ENCODE results near the gene NEK1. TPM values are rescaled to one million over a fixed set of nuclear protein-coding genes. Genes with fewer than 3 reads are reported as not detected.

NEK1 gene
- total and polyA plus RNA-seq, 2 of the 13 experiments (the other 11 are each of a cell fraction or from before 2014, with no cell fraction given), result 2.9 to 5.4 TPM

- TF ChIP-seq ZGPAT (CRISPR knock-in tag; IDR thresholded peaks at IDR 0.05), result no peak
Measured at GRCh38 chr4:169618286-169618685, 5.9 kb upstream of the NEK1 start (continued).

- no peak overlapping the region for H3K4me3 ChIP-seq (replicated peaks in 1 of 3; ENCODE audit: insufficient read depth in 1 of 3, low read depth in 2 of 3, low read length in 3 of 3)
- DNase-seq (ENCODE audit: low spot score) (no peak), ATAC-seq (no peak), FAIRE-seq (no peak)
- WGBS (ENCODE audit: low lambda C conversion rate), result 57% methylated on average over 2 of the region's 2 CpGs
- no peaks in the 10 kb centered on the region; a peak in 1 of 5 replicates for H3K27me3 ChIP-seq (ENCODE audit: control insufficient read depth in 1 of 2, insufficient read depth in 2 of 2, low read length in 2 of 2)
- ChIA-PET POLR2A (no interaction called here), CTCF (ENCODE audit: low intra/inter-chr PET ratio, low total read pairs) (no interaction called here)
- H4K20me1 ChIP-seq (ENCODE audit: insufficient read depth, low read length), result no peaks in the 10 kb centered on the region; the same call in 1 of the 2 replicates
- H3K4me2 ChIP-seq (ENCODE audit: low read depth, low read length), result no peak overlapping the region
- no peak overlapping the region for H2AFZ ChIP-seq (ENCODE audit: low read length)
- TF ChIP-seq POGZ (CRISPR knock-in tag; IDR thresholded peaks at IDR 0.05), result no peak
- TF ChIP-seq THAP11 (CRISPR knock-in tag; IDR thresholded peaks at IDR 0.05), result no peak
- TF ChIP-seq ZNF12 (CRISPR knock-in tag; IDR thresholded peaks at IDR 0.05), result no peak
- no peak for TF ChIP-seq NR1H2 (CRISPR knock-in tag; IDR thresholded peaks at IDR 0.05; ENCODE audit: borderline replicate concordance, low read depth)
- no peak for TF ChIP-seq ZNF264 (CRISPR knock-in tag; IDR thresholded peaks at IDR 0.05)
- no peak for TF ChIP-seq ZNF562 (CRISPR knock-in tag; IDR thresholded peaks at IDR 0.05; ENCODE audit: borderline replicate concordance)
- TF ChIP-seq PHF5A (CRISPR knock-in tag; IDR thresholded peaks at IDR 0.05; ENCODE audit: low read depth, unreplicated experiment), result no peak
- no peak for TF ChIP-seq ZBTB49 (CRISPR knock-in tag; IDR thresholded peaks at IDR 0.05; ENCODE audit: borderline replicate concordance)
- TF ChIP-seq SNAI1 (CRISPR knock-in tag; IDR thresholded peaks at IDR 0.05; ENCODE audit: borderline replicate concordance), result no peak
- TF ChIP-seq ZNF558 (CRISPR knock-in tag; IDR thresholded peaks at IDR 0.05; ENCODE audit: borderline replicate concordance), result no peak
- no peak for TF ChIP-seq ATF6 (CRISPR knock-in tag; conservative IDR thresholded peaks at IDR 0.05)
- TF ChIP-seq CCDC6 (CRISPR knock-in tag; IDR thresholded peaks at IDR 0.05), result no peak
- TF ChIP-seq ZSCAN12 (CRISPR knock-in tag; IDR thresholded peaks at IDR 0.05), result no peak
- TF ChIP-seq CBX5 (CRISPR knock-in tag; IDR thresholded peaks at IDR 0.05; ENCODE audit: borderline replicate concordance), result no peak
- TF ChIP-seq GATAD1 (CRISPR knock-in tag; IDR thresholded peaks at IDR 0.05), result no peak
- no peak for TF ChIP-seq PITX1 (CRISPR knock-in tag; IDR thresholded peaks at IDR 0.05)
- no peaks in the 10 kb centered on the region for H3K36me3 ChIP-seq (replicated peaks in 1 of 2; ENCODE audit: control insufficient read depth in 1 of 2, insufficient read depth in 2 of 2, low read length in 2 of 2)
- no TSS peak for BruUV-seq (replicated peaks)
- no peak overlapping the region for H3K9ac ChIP-seq (ENCODE audit: insufficient read depth, low read depth, low read length)
- H3K9me3 ChIP-seq (ENCODE audit: low read length), result no peaks in the 10 kb centered on the region
- intact Hi-C loops (cut with micrococcal nuclease; ENCODE audit: unreplicated experiment) (loop anchor here (10.0 kb wide), 1 partner anchor 467 kb away; the partner anchor contains the start of gene AADAT), in situ Hi-C loops (cut with HindIII; ENCODE audit: extremely low pct_ligation_motif_present, low pct_unique_long_range_greater_than_20kb) (loop anchor here (10.0 to 25.0 kb wide), 2 partner anchors 97 to 470 kb away; partner anchors contain the start of gene AADAT)
- no peak overlapping the region for H3K27ac ChIP-seq (ENCODE audit: extremely low read length, insufficient read depth, low read length)
- peaks cover 19% of the 10 kb centered on the region for H3K79me2 ChIP-seq (ENCODE audit: insufficient read depth, low read length)
- peaks cover 40% of the 10 kb centered on the region for H3K4me1 ChIP-seq (ENCODE audit: insufficient read depth, low read length)
Measured at GRCh38 chr4:169617306-169617705, 4.9 kb upstream of the NEK1 start.

Data from HepG2 (cell line).